Measurements from ENCODE around the gene SMYD3. TPM values are rescaled to one million over a fixed set of nuclear protein-coding genes. Genes with fewer than 3 reads are reported as not detected.

The SMYD3 gene
- total RNA-seq, 2 experiments from 2014 or later, result 22.6 to 24.6 TPM

DNA sequence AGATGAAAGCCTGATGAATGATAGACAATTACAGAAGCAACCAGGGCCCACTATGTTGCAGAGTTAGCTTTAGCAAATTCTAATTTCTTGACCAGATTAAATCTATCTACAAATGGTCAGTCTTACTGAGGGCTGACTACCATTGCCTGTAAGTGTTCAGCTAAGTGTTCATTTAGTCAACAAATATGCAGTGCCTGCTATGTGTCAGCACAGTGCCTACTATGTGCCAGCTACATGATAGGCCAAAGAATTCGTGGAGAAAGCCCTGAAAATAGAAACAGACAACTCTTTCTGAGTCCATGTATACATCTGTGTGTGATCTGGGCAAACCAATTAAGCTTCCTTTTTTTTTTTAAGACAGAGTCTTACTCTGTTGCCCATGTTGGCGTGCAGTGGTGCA lies 212.8 kb downstream of the SMYD3 start:
- no peak for ATAC-seq
- ChIA-PET CTCF (interaction anchor here (0.8 to 1.7 kb wide), 2 partner anchors 10 to 11 kb away, joined by 3 to 4 read pairs; no protein-coding TSS in a partner anchor), POLR2A (no interaction called here)
- Mint-ChIP-seq H3K9me3 (no peaks in the 10 kb centered on the region), H3K27me3 (no peaks in the 10 kb centered on the region), H3K4me3 (no peak overlapping the region), H3K4me1 (ENCODE audit: low read depth) (peaks cover 5% of the 10 kb centered on the region), H3K27ac (no peak overlapping the region), H3K36me3 (ENCODE audit: low read depth) (peaks cover 5% of the 10 kb centered on the region)
- no peak for DNase-seq
- TF ChIP-seq, protein P1, sequence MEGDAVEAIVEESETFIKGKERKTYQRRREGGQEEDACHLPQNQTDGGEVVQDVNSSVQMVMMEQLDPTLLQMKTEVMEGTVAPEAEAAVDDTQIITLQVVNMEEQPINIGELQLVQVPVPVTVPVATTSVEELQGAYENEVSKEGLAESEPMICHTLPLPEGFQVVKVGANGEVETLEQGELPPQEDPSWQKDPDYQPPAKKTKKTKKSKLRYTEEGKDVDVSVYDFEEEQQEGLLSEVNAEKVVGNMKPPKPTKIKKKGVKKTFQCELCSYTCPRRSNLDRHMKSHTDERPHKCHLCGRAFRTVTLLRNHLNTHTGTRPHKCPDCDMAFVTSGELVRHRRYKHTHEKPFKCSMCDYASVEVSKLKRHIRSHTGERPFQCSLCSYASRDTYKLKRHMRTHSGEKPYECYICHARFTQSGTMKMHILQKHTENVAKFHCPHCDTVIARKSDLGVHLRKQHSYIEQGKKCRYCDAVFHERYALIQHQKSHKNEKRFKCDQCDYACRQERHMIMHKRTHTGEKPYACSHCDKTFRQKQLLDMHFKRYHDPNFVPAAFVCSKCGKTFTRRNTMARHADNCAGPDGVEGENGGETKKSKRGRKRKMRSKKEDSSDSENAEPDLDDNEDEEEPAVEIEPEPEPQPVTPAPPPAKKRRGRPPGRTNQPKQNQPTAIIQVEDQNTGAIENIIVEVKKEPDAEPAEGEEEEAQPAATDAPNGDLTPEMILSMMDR (IDR thresholded peaks at IDR 0.05), result no peak
- intact Hi-C loops (cut with micrococcal nuclease), result no loop called here

DNA sequence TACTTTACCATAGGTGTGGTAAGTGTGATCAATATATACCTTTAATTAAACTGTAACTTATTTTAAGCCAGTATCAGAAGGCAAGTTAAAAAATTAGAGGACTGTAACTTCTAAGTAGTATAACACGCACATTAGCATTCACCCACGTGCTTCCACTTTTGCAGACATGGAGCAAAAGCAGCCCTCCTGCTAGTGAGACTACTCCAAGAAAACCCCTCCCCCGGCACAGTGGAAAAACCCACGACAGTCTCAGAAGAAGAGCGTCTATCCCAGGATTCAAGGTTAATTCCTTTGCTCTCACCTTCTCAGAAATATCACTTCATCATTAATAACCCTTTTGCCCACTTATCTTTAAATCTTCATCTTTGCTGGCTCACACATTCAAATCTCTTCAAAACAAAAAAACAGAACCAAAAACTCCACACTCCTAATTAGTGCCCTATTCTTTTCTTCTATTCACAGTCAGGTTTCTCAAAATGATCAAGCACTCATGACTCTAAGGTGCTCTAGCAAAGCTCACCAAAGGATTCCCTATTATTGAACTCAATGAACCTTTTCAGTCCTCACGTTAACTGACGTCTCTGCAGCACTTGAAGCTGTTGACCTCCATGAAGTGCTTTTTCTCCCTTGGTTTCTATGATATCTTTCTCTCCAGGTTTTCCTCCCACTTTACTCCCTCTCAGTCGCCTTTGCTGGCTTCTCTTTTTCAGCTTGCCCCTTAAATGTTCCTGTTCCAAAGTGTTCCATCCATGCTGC lies 213.5 kb downstream of the SMYD3 start:
- Mint-ChIP-seq H3K4me3 (no peak overlapping the region), H3K9me3 (no peaks in the 10 kb centered on the region), H3K36me3 (ENCODE audit: low read depth) (peaks cover 5% of the 10 kb centered on the region), H3K4me1 (ENCODE audit: low read depth) (peaks cover 5% of the 10 kb centered on the region), H3K27me3 (no peaks in the 10 kb centered on the region), H3K27ac (no peak overlapping the region)
- TF ChIP-seq, protein P1 (IDR thresholded peaks at IDR 0.05), result no peak
- DNase-seq (no peak), ATAC-seq (no peak)
- ChIA-PET CTCF (interaction anchor here (0.8 to 1.7 kb wide), 2 partner anchors 9 to 10 kb away, joined by 3 to 4 read pairs; no protein-coding TSS in a partner anchor), POLR2A (no interaction called here)
- intact Hi-C loops (cut with micrococcal nuclease), result no loop called here

DNA sequence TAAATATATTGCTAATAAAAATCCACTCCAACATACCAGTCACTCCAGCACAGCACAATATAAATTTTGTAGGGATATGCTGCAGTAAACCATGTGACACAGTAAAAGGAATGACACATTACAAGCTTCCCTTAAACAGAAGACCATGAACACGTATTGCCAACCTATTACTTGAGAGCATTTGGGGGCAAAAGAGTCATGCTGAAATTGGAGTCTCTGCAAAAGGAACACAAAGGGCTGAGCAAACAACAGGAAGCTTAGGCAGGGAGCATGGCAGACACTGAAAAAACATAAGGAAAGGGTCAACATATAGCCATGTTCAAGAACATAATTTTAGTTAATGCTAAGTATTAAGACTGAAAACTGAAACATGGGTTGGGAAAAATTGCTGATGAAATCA lies 214.5 kb downstream of the SMYD3 start:
- H3K9me3 Mint-ChIP-seq, result no peaks in the 10 kb centered on the region
- no peak overlapping the region for H3K4me3 Mint-ChIP-seq
- ATAC-seq (no peak), DNase-seq (no peak)
- CTCF ChIA-PET, result interaction anchor here (1.1 kb wide), 1 partner anchor 174 kb away, joined by 3 read pairs; no protein-coding TSS in a partner anchor
- no peak overlapping the region for H3K27ac Mint-ChIP-seq
- H3K27me3 Mint-ChIP-seq, result no peaks in the 10 kb centered on the region
- H3K36me3 Mint-ChIP-seq (ENCODE audit: low read depth), result peaks cover 5% of the 10 kb centered on the region
- intact Hi-C loops (cut with micrococcal nuclease), result no loop called here
- TF ChIP-seq, protein P1 (IDR thresholded peaks at IDR 0.05), result no peak
- POLR2A ChIA-PET, result no interaction called here
- peaks cover 5% of the 10 kb centered on the region for H3K4me1 Mint-ChIP-seq (ENCODE audit: low read depth)

DNA sequence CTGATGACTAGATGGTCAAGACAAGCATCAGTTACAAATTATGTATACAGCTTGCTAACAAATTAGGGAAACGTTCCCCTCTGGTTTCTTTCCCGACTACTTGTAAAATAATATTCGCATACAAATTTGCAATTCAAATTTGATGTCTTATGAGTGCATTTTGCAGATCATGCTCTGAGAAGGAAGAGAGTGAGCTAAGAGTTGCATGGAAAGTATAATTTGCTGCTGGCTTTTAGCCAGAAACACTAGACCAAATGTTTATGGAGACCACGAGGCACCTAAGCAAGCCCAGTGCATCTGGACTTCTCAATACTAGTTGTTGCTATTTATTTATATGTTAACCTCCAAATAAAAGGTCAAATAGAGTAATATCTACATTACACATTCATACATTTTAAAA lies 216.0 kb downstream of the SMYD3 start:
- DNase-seq (no peak), ATAC-seq (no peak)
- intact Hi-C loops (cut with micrococcal nuclease), result no loop called here
- Mint-ChIP-seq H3K27ac (no peak overlapping the region), H3K4me1 (ENCODE audit: low read depth) (no peaks in the 10 kb centered on the region), H3K27me3 (no peaks in the 10 kb centered on the region), H3K4me3 (no peak overlapping the region), H3K36me3 (ENCODE audit: low read depth) (peaks cover 2% of the 10 kb centered on the region), H3K9me3 (no peaks in the 10 kb centered on the region)
- ChIA-PET POLR2A (no interaction called here), CTCF (interaction anchor here (0.9 to 1.5 kb wide), 2 partner anchors 20 to 25 kb away, joined by 3 read pairs; no protein-coding TSS in a partner anchor)
- TF ChIP-seq, protein P1 (IDR thresholded peaks at IDR 0.05), result no peak

DNA sequence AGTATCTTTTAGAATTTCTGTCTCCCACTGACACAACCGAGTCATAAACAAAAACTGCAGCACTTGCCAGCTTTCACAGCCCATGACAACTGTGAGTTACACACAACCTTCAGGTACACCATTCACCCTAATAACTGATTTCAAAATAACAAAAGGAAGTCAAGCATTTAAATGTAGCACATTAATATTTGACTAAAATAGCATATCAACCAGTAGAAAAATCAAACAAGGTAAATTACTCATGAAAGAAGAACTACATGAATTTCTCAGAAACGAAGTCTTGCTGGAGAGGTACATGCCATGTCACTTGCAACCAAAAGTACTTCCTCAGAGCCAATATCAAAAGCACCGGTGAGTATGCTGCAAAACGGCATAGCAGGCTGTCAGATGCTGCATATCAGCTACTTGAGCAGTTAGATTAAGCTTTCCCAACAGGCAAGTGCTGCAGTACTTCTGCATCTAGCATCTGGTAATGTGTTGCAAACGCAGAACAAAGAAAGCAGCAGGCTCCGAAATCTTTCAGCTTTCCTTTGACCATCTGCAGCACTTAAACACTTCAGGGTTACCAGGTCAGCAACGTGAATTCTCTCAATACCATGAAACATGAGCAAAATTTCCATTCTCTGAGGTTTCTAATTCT lies 223.2 kb downstream of the SMYD3 start:
- H3K27me3 Mint-ChIP-seq, result no peaks in the 10 kb centered on the region
- POLR2A ChIA-PET, result no interaction called here
- no peak overlapping the region for H3K4me3 Mint-ChIP-seq
- TF ChIP-seq, protein P1 (IDR thresholded peaks at IDR 0.05), result no peak
- H3K27ac Mint-ChIP-seq, result no peak overlapping the region
- ATAC-seq, result no peak
- intact Hi-C loops (cut with micrococcal nuclease), result no loop called here
- peaks cover 6% of the 10 kb centered on the region for H3K36me3 Mint-ChIP-seq (ENCODE audit: low read depth)
- DNase-seq, result no peak
- H3K4me1 Mint-ChIP-seq (ENCODE audit: low read depth), result no peaks in the 10 kb centered on the region
- no peaks in the 10 kb centered on the region for H3K9me3 Mint-ChIP-seq
- CTCF ChIA-PET, result interaction anchor here (0.8 to 1.5 kb wide), 2 partner anchors 10 kb away, joined by 3 to 4 read pairs; no protein-coding TSS in a partner anchor
